CD4-positive, alpha-beta T cell treated with Interleukin-21 for 1 hour (primary cell): ENCODE results near the gene ORM1.
"Not testable (repeated sequence)": the region's sequence is repeated elsewhere in the genome, so short reads cannot be mapped to it uniquely, and the experiment has no call there.

Experiments
- DNase-seq: peaks from one replicate; pipeline ENCODE4 v3.0.0-alpha.2; 2020

Gene ORM1

GRCh38 chr9:114325684-114326254, 2.9 kb downstream of the ORM1 start:
- not testable (repeated sequence) for DNase-seq

GRCh38 chr9:114327749-114328148, 4.9 kb downstream of the ORM1 start:
- no peak for DNase-seq

GRCh38 chr9:114328357-114328820, 5.5 kb downstream of the ORM1 start:
- not testable (repeated sequence) for DNase-seq

GRCh38 chr9:114328937-114329624, 6.2 kb downstream of the ORM1 start:
- DNase-seq = not testable (repeated sequence)

GRCh38 chr9:114329625-114330022, 6.7 kb downstream of the ORM1 start, which contains the start of gene ORM2:
Gene ORM2 (plus strand): TSS chr9:114329869. CDS start chr9:114329905, 36 bp downstream.
- DNase-seq = not testable (repeated sequence)

- DNase-seq = no peak
These were observed 7.7 kb downstream of the ORM1 start for GRCh38 chr9:114330636-114331035.

- DNase-seq = not testable (repeated sequence)
These were observed 8.6 kb downstream of the ORM1 start for GRCh38 chr9:114331229-114332195.

- not testable (repeated sequence) for DNase-seq
These were observed 9.7 kb downstream of the ORM1 start for GRCh38 chr9:114332474-114333040.

GRCh38 chr9:114333718-114334117, 10.8 kb downstream of the ORM1 start:
- not testable (repeated sequence) for DNase-seq

- DNase-seq = no peak
These were observed 11.6 kb downstream of the ORM1 start for GRCh38 chr9:114334490-114334889.

- no peak for DNase-seq
These were observed 12.8 kb downstream of the ORM1 start for GRCh38 chr9:114335745-114336144.

GRCh38 chr9:114336157-114336556, 13.3 kb downstream of the ORM1 start:
- no peak for DNase-seq

GRCh38 chr9:114336699-114337395, 13.9 kb downstream of the ORM1 start:
- DNase-seq = no peak

- DNase-seq = no peak
These were observed 15.3 kb downstream of the ORM1 start for GRCh38 chr9:114338187-114338586.

- DNase-seq = peak; percentile 50
These were observed 16.4 kb downstream of the ORM1 start for GRCh38 chr9:114339130-114339908.

- DNase-seq = no peak
These were observed 18.4 kb downstream of the ORM1 start for GRCh38 chr9:114341152-114341830.

GRCh38 chr9:114341991-114342390, 19.1 kb downstream of the ORM1 start:
- DNase-seq = no peak

GRCh38 chr9:114342755-114343440, 20.0 kb downstream of the ORM1 start:
- DNase-seq = no peak

GRCh38 chr9:114343471-114344187, 20.7 kb downstream of the ORM1 start:
- DNase-seq = no peak

- no peak for DNase-seq
These were observed 21.3 kb downstream of the ORM1 start for GRCh38 chr9:114344188-114344566.
